B cell (primary cell): ENCODE measurements around the gene CHCHD6. TPM values are rescaled to one million over a fixed set of nuclear protein-coding genes. Genes with fewer than 3 reads are reported as not detected.
A peak's percentile ranks its signal among the peaks of the same experiment; 100 is the strongest.

ENCODE experiments used
- ATAC-seq: fragments of 200-7000 bp; cut with Tn5 transposase; one replicate; pipeline ENCODE4 v1.10.0; 2021; ENCODE audit warnings: low read depth, mild to moderate bottlenecking, moderate number of reproducible peaks, moderate library complexity
- CTCF ChIA-PET: fragments of 350-600 bp; sonication (Branson Sonifier 250); formaldehyde crosslinking; loops from one replicate; lab custom pipeline; 2021; ENCODE audit warnings: antibody characterized with exemption, inconsistent platforms; lab: Charles Lee
- POLR2A ChIA-PET: fragments of 350-600 bp; sonication (Branson Sonifier 250); formaldehyde crosslinking; loops from one replicate; lab custom pipeline; 2021; ENCODE audit warnings: antibody characterized with exemption; lab: Charles Lee
- DNase-seq: peaks from one replicate; pipeline ENCODE4 v3.0.0; 2013
- H2AFZ ChIP-seq: 2 replicates; pipeline ENCODE4 v1.6.1; 2012; ENCODE audit warnings: mild to moderate bottlenecking, low read depth, low read length; ENCODE audit not compliant: insufficient read depth, poor library complexity, severe bottlenecking
- H3K27ac ChIP-seq, 2 donors: 1 replicate in 1 of 2; 2 replicates in 1 of 2; pipeline ENCODE4 v1.5.1; 2012 to 2013; ENCODE audit warnings: low read length in 2 of 2, mild to moderate bottlenecking in 2 of 2, moderate library complexity in 1 of 2
- H3K27me3 ChIP-seq, 4 experiments: fragments of 200-600 bp in 1 of 4; sonication (generic) in 1 of 4; replicated peaks in 1 of 4; 1 replicate in 2 of 4; 2 replicates in 2 of 4; pipeline versions ENCODE4 v1.6.1 to v1.7.0; 2013 to 2016; ENCODE audit warnings: low read length in 3 of 4, mild to moderate bottlenecking in 2 of 4, mixed read lengths in 1 of 4, moderate library complexity in 1 of 4; ENCODE audit not compliant: insufficient read depth in 4 of 4, control insufficient read depth in 3 of 4; ENCODE audit errors: control extremely low read depth in 1 of 4
- H3K36me3 ChIP-seq, 2 experiments: replicated peaks in 1 of 2; 1 replicate in 1 of 2; 2 replicates in 1 of 2; pipeline versions ENCODE4 v1.6.1 to v1.7.1; 2013; ENCODE audit warnings: low read length in 1 of 2; ENCODE audit not compliant: insufficient read depth in 2 of 2, control insufficient read depth in 1 of 2; ENCODE audit errors: control extremely low read depth in 1 of 2, extremely low read depth in 1 of 2
- H3K4me1 ChIP-seq, 2 donors: fragments of 200-600 bp in 1 of 2; sonication (generic) in 1 of 2; 1 replicate in 1 of 2; 2 replicates in 1 of 2; pipeline versions ENCODE4 v1.5.1 to v1.6.1; 2013 to 2017; ENCODE audit warnings: low read length in 2 of 2; ENCODE audit not compliant: control insufficient read depth in 2 of 2, insufficient read depth in 2 of 2
- H3K4me2 ChIP-seq: replicated peaks from 2 replicates; pipeline ENCODE3; 2012; ENCODE audit warnings: mild to moderate bottlenecking, low read depth, low read length; ENCODE audit not compliant: poor library complexity, severe bottlenecking
- H3K4me3 ChIP-seq, 5 experiments: fragments of 200-600 bp in 1 of 5; sonication (generic) in 1 of 5; 1 replicate in 3 of 5; 2 replicates in 2 of 5; pipeline versions ENCODE4 v1.5.1 to v1.7.0; 2011 to 2016; ENCODE audit warnings: low read length in 4 of 5, mild to moderate bottlenecking in 4 of 5, low read depth in 2 of 5, control low read depth in 1 of 5, moderate library complexity in 1 of 5; ENCODE audit not compliant: insufficient read depth in 1 of 5; ENCODE audit errors: control extremely low read depth in 1 of 5, extremely low read depth in 1 of 5
- H3K79me2 ChIP-seq: fragments of 200-600 bp; sonication (generic); one replicate; pipeline ENCODE4 v1.6.0; 2016; ENCODE audit warnings: low read length; ENCODE audit not compliant: control insufficient read depth, insufficient read depth
- H3K9ac ChIP-seq: fragments of 200-600 bp; sonication (generic); 2 replicates; pipeline ENCODE4 v1.6.1; 2017; ENCODE audit warnings: mild to moderate bottlenecking, low read length, moderate library complexity
- H3K9me3 ChIP-seq, 3 donors: one replicate each; pipeline versions ENCODE4 v1.6.1 to v1.7.1; 2013; ENCODE audit warnings: low read length in 2 of 3; ENCODE audit not compliant: control insufficient read depth in 2 of 3, insufficient read depth in 1 of 3; ENCODE audit errors: control extremely low read depth in 1 of 3
- H4K20me1 ChIP-seq: 2 replicates; pipeline ENCODE4 v1.6.0; 2012; ENCODE audit warnings: mild to moderate bottlenecking, low read length; ENCODE audit not compliant: insufficient read depth, control insufficient read depth, poor library complexity, severe bottlenecking
- H3K27ac Mint-ChIP-seq: one replicate; pipeline ENCODE4 v1.8.0; 2021; ENCODE audit warnings: mixed read lengths
- H3K27me3 Mint-ChIP-seq: one replicate; pipeline ENCODE4 v1.8.0; 2021; ENCODE audit warnings: mixed read lengths
- H3K4me1 Mint-ChIP-seq: one replicate; pipeline ENCODE4 v1.8.0; 2021; ENCODE audit warnings: mixed read lengths
- H3K4me3 Mint-ChIP-seq: one replicate; pipeline ENCODE4 v1.8.0; 2021; ENCODE audit warnings: mixed read lengths
- H3K9me3 Mint-ChIP-seq: one replicate; pipeline ENCODE4 v1.8.0; 2022; ENCODE audit warnings: mixed read lengths; ENCODE audit not compliant: insufficient read depth
- CTCF ChIP-seq: fragments of 200-600 bp; IDR thresholded peaks from one replicate; pipeline ENCODE4 v1.8.0; 2022; ENCODE audit warnings: antibody characterized with exemption, mild to moderate bottlenecking
- EZH2 ChIP-seq: IDR thresholded peaks from 2 replicates; pipeline ENCODE4 v1.6.1; 2012; ENCODE audit warnings: borderline replicate concordance, low read depth, mild to moderate bottlenecking, moderate library complexity, low read length; ENCODE audit not compliant: insufficient read depth, poor library complexity, severe bottlenecking
- WGBS: methylation state at CpG from one replicate; pipeline ENCODE4 v1.1.5; 2013; ENCODE audit warnings: missing lambda C conversion rate; ENCODE audit not compliant: insufficient coverage; 5-methylcytosine and 5-hydroxymethylcytosine counted together
- intact Hi-C: fragments of 100-400 bp; cut with micrococcal nuclease; formaldehyde crosslinking; loops from one replicate; pipeline ENCODE4 v1.10.0; 2022
- polyA plus RNA-seq: library from polyadenylated mRNA; depleted of rRNA; stranded (reverse); fragments of >200 nt; gene quantifications from 2 replicates; pipeline ENCODE4 v1.2.3, GENCODE V29; 2012
- total RNA-seq, 2 donors: library from RNA; stranded (reverse); fragments of 120-200 nt in 1 of 2; gene quantifications; 1 replicate in 1 of 2; 2 replicates in 1 of 2; pipeline versions ENCODE4 v1.2.3 to v1.2.4, GENCODE V29; 2013 to 2022

Gene CHCHD6
- total and polyA plus RNA-seq, 2 donors (not counting 1 experiment from before 2014, with no cell fraction given) = 8.0 to 13.5 TPM

- Histone ChIP-seq H3K9ac (no peak overlapping the region), H3K79me2 (no peaks in the 10 kb centered on the region), H3K27me3 (peaks cover 0 to 4% (median 0%) of the 10 kb centered on the region in 4 experiments), H3K36me3 (no peaks in the 10 kb centered on the region), H3K4me2 (peak overlapping the region; percentile 1), H3K27ac (no peak overlapping the region), H2AFZ (no peak overlapping the region), H3K9me3 (peaks cover 3% of the 10 kb centered on the region in 3 donors), H4K20me1 (no peaks in the 10 kb centered on the region), H3K4me3 (no peak overlapping the region), H3K4me1 (peaks cover 9 to 10% of the 10 kb centered on the region in 2 donors)
- WGBS = no CpG with 5 or more reads among the region's 3 CpGs
- no peak for DNase-seq
- ChIA-PET CTCF (interaction anchor here (1.6 kb wide), 1 partner anchor 25 kb away, joined by 5 read pairs; no protein-coding TSS in a partner anchor), POLR2A (no interaction called here)
- no peak for ATAC-seq
- Mint-ChIP-seq H3K9me3 (peaks cover 6% of the 10 kb centered on the region), H3K4me1 (peaks cover 17% of the 10 kb centered on the region), H3K27me3 (no peaks in the 10 kb centered on the region), H3K4me3 (no peak overlapping the region), H3K27ac (no peak overlapping the region)
- intact Hi-C loops = no loop called here
- TF ChIP-seq CTCF (no peak), EZH2 (no peak)
These were observed 73.3 kb downstream of the CHCHD6 start for GRCh38 chr3:126777366-126777765.

- CTCF ChIA-PET = no interaction called here
- no peaks in the 10 kb centered on the region for H4K20me1 ChIP-seq
- H3K27me3 Mint-ChIP-seq = no peaks in the 10 kb centered on the region
- POLR2A ChIA-PET = no interaction called here
- H3K9ac ChIP-seq = no peak overlapping the region
- no peak for TF ChIP-seq CTCF
- peaks cover 0 to 4% (median 0%) of the 10 kb centered on the region in 4 experiments for H3K27me3 ChIP-seq
- no peak overlapping the region for H3K27ac ChIP-seq
- H3K27ac Mint-ChIP-seq = no peak overlapping the region
- no peaks in the 10 kb centered on the region for H3K36me3 ChIP-seq
- no peak overlapping the region for H2AFZ ChIP-seq
- H3K4me3 ChIP-seq = no peak overlapping the region
- DNase-seq (no peak), ATAC-seq (no peak)
- peaks cover 9 to 10% of the 10 kb centered on the region in 2 donors for H3K4me1 ChIP-seq
- H3K4me2 ChIP-seq = no peak overlapping the region
- H3K9me3 Mint-ChIP-seq = peaks cover under 1% of the 10 kb centered on the region
- H3K79me2 ChIP-seq = no peaks in the 10 kb centered on the region
- peaks cover 34% of the 10 kb centered on the region for H3K4me1 Mint-ChIP-seq
- H3K9me3 ChIP-seq = no peaks in the 10 kb centered on the region
- intact Hi-C loops = no loop called here
- WGBS = 78% methylated on average over 1 of the region's 1 CpG
- H3K4me3 Mint-ChIP-seq = no peak overlapping the region
These were observed 76.6 kb downstream of the CHCHD6 start for GRCh38 chr3:126780666-126781065.
